HTERT RPE-1 (cell line): ENCODE measurements around the gene ARHGEF17.

Source experiments
- in situ Hi-C: fragments of 300-500 bp; cut with MboI; formaldehyde crosslinking; loops from 4 replicates; pipeline ENCODE4 v1.14.3; 2020; ENCODE audit warnings: low sequenced_read_pairs

The ARHGEF17 gene

DNA sequence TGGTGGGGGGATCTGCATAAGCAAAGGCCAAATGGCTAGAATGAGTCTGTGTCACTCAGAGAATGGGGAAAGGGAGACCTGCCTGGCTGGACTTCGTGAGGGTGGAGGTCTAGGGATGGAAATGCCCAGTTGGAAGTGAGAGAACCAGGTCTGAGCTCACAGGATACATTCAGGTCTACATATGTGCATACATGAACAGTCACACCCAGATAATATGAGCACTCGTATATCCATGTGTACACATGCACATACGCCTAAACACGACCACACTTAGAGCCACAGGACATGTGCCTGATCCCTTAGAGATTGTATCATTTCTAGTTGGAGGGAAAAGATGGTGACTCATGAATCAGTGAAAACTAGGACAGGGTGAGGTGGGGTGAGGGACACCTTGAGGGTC lies 47.0 kb downstream of the ARHGEF17 start:
- in situ Hi-C loops, result no loop called here

DNA sequence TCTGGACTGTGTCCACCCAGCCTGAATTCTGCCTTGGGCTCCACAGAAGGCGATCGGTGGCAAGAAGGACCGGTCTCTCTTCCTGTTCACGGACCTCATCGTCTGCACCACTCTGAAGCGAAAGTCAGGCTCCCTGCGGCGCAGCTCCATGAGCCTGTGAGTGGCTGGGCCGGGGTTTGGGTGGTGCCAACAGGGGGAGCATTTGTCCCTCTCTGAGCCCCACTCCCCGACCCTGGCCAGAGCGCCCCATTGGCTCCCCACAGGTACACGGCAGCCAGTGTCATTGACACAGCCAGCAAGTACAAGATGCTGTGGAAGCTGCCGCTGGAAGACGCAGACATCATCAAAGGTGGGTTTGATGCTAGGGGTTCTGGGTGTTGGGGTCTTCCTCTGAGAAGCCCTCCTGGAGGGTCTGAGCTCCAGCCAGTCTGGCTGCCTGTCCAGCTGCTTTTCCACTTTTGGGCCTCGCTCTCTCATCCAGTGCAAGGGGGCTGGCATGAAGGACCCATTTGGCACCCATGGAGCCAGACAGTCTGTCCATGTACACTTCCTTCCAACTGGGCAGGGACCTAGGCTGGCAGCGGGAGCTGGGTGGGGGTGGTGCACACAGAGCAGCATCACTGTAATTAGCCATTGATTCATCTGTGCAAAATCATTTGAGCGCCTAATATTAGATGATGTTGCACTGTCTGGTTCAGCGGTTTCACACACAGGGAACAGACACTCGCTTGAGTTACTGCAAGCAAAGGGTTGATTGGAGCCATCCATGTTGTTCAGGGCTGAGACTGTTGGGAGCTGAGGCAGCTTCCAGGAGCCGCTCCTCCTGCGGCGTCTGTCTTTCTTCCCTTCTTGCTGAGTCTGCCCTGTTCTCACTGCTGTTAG lies 49.1 kb downstream of the ARHGEF17 start:
- in situ Hi-C loops, result no loop called here

DNA sequence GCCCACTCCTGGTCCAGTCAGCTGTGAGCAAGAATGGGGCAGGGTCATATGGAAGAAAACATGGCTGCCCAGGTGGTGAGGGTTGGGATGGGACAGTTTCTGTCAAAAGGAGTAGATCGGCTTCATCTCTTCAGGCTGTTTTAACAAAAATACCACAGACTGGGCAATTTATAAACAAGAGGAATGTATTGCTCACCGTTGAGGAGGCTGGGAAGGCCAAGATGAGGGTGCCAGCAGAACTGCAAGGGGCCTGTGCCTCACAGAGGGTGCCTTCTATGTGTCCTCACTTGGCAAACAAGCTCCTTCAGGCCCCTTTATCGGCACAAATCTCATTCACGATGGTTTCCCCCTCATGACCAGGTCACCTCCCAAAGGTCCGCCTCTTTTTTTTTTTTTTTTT lies 50.0 kb downstream of the ARHGEF17 start:
- in situ Hi-C loops, result no loop called here

DNA sequence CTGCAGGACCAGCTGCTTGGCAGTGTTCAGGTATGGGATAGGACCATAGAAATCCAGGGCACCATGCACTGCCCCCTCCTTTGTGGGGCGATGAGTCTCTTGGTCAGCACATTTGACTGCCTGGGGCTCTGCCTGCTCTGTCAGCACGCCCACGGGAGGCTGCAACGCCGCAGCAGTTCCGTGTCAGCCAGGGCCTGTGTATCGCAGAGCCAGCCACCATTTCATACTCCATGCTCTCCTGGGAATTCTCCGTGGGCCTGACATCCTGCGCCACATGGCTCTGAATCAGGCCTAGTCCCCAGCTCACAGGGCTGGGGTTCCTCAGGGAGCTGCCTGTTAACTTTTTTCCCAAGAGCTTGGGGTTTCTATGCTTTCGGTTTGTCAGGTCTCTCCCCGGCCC lies 51.3 kb downstream of the ARHGEF17 start:
- in situ Hi-C loops, result no loop called here

DNA sequence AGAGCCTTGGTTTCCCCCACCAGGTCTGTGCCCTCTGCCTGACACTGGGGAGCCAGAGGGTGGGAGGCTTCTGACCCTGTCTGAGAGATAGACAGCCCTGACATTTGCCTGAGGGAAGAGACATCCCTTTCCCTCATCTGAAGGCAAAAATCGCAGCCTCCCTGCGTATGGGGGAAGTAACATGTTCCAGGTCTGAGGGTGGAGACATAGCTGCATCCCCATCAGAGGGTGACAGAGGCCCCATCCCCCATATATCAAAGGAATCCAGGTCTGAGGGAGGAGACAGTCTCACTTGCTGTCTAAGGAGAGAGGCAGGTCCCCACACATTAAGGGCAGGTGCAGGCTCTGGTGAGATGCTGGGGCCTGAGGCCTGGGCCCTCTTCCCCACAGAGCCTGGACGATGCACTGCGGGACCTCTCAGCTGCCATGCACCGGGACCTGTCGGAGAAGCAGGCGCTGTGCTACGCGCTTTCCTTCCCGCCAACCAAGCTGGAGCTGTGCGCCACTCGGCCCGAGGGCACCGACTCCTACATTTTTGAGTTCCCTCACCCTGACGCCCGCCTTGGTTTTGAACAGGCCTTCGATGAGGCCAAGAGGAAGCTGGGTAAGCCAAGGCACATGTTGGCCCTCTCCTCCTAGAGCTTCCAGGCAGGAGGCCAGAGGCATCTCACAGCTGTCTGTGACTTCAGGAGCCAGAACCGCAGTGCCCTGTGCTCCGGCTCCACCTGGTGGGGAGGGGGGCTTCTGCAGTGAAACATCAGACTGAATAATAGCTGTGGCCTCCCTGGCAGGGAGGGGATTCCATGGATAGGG lies 52.1 kb downstream of the ARHGEF17 start:
- in situ Hi-C loops, result no loop called here

DNA sequence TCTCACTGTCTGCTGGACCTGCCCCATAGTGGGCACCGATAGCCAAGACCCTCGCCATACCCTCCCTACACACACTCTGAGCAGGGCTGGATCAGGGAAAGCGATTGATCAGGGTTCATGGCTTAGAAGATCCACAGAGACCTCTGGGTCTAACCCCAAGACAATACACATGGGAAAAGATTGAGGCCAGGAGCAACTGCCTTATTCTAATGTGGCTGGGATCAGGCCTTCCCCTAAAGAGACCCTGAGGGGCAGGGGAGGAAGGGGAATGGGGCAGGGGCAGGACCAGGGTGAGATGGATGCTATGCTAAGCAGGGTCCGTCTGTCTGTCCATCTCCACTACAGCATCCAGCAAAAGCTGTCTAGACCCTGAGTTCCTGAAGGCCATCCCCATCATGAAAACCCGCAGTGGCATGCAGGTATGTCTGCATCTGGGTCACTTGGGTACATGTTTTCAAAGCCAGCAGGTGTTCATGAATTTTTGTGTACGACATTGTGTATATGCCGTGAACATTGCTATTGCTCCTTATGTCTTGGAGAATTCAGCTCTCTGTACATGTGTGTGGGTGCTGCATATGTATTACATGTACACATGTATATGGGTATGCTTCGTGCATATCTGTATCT lies 52.8 kb downstream of the ARHGEF17 start:
- in situ Hi-C loops, result no loop called here

DNA sequence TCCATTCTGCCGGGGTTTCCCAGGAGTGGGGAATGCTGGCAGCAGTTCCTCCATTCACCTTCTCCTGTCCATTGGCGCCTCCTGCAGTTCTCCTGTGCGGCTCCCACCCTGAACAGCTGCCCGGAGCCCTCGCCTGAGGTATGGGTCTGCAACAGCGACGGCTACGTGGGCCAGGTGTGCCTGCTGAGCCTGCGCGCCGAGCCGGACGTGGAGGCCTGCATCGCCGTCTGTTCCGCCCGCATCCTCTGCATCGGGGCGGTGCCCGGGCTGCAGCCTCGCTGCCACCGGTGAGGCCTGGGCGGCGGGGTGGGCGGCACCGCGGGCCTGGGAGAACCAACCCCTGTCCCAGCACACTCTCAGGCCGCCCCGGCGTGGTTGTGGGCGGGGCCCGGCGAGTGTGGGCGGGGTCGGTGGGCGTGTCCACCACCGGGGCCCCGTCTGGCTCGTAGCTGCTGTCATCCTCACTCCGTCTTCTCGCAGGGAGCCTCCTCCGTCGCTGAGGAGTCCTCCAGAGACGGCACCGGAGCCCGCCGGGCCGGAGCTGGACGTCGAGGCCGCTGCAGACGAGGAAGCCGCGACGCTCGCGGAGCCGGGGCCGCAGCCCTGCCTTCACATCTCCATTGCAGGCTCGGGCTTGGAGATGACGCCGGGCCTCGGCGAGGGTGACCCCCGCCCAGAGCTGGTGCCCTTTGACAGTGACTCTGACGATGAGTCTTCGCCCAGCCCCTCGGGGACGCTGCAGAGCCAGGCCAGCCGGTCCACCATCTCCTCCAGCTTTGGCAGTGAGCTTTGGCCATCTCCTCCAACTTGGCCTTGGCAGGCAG lies 54.1 kb downstream of the ARHGEF17 start:
- in situ Hi-C loops, result no loop called here

DNA sequence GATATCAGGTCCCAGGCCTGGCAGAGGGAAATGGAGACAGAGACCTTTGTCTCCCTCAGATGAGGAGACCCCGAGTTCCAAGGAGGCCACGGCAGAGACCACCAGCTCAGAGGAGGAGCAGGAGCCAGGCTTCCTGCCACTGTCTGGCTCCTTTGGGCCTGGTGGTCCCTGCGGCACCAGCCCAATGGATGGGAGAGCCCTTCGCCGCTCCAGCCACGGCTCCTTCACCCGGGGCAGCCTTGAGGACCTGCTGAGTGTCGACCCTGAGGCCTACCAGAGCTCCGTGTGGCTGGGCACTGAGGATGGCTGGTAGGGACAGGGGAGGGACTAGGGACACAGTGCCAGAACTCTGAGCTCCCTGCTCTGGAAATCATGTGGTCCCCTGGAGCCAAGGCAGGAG lies 55.1 kb downstream of the ARHGEF17 start:
- in situ Hi-C loops, result no loop called here

DNA sequence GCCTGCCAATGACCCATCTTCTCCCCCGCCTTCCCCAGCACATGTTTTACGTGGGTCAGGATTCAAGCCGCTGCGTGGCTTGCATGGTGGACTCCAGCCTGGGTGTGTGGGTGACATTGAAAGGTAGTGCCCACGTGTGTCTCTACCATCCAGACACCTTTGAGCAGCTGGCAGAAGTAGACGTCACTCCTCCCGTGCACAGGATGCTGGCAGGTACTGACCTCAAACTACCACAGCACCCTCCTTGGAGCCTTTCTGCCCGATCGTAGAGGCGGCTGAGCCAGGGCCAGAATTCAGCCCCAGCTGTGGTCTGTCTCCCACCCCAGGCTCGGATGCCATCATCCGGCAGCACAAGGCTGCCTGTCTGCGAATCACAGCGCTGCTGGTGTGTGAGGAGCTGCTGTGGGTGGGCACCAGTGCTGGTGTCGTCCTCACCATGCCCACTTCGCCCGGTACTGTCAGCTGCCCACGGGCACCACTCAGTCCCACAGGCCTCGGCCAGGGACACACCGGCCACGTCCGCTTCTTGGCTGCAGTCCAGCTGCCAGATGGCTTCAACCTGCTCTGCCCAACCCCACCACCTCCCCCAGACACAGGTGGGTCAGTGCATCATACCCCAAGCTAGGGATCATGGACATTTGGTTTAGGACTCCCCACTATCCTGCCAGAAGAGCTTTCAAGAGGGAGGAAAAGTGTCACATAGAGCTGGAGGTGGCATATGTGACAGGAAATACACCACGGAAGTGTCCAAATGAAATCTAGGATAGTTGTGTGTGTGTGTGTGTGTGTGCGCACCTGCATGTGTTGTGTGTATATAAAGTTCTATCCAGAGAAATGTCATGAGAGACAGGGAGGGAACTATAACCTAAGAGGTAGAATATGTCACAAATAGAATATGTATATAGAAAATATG lies 57.5 kb downstream of the ARHGEF17 start:
- in situ Hi-C loops, result no loop called here

DNA sequence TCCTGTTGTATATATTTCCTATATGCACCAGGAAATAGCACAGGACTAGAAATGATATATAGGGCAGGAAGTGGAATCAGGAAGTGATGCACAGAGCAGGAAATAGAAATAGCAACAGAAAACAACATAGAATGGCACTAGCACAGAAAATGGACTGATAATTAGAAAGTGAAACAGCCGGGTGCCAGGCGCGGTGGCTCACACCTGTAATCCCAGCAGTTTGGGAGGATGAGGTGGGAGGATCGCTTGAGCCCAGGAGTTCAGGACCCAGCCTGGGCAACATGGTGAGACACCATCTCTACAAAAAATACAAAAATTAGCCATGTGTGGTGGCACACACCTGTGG lies 58.2 kb downstream of the ARHGEF17 start:
- in situ Hi-C loops, result no loop called here

DNA sequence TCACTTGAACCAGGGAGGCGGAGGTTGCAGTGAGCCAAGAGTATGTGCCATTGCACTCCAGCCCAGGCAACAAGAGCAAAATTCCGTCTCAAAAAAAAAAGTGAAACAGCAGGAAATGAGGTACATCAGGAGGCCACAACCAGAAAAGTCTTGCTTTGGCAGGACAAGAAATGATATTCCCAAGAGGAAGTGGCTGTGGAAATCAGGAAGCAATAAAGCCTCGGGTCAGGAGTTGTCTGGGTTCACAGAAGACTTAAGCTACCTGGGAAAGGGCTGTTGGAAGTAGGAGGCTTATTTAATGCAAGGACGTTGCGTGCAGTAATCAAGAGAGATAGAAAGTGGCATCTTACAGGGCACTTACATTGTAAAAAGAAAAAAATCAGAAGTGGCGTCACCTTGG lies 58.9 kb downstream of the ARHGEF17 start:
- in situ Hi-C loops, result no loop called here

DNA sequence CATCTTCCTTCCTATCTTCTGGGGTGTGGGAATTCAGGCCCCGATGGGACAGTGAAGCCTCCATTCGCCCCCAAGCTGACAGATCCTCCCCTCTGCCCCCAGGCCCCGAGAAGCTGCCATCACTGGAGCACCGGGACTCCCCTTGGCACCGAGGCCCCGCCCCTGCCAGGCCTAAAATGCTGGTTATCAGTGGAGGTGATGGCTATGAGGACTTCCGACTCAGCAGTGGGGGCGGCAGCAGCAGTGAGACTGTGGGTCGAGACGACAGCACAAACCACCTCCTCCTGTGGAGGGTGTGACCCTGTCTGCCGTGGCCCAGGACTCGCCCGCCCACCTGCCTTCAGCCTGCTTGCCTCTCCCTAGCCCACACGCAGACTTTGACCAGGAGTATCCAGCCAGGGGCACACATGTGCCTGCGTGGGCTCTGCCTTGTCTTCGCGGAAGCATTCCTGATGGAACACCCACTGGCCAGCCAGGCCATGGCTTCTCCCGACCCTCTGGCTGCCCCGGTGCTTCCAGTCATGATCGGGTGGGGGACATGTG lies 59.5 kb downstream of the ARHGEF17 start:
- in situ Hi-C loops, result no loop called here

DNA sequence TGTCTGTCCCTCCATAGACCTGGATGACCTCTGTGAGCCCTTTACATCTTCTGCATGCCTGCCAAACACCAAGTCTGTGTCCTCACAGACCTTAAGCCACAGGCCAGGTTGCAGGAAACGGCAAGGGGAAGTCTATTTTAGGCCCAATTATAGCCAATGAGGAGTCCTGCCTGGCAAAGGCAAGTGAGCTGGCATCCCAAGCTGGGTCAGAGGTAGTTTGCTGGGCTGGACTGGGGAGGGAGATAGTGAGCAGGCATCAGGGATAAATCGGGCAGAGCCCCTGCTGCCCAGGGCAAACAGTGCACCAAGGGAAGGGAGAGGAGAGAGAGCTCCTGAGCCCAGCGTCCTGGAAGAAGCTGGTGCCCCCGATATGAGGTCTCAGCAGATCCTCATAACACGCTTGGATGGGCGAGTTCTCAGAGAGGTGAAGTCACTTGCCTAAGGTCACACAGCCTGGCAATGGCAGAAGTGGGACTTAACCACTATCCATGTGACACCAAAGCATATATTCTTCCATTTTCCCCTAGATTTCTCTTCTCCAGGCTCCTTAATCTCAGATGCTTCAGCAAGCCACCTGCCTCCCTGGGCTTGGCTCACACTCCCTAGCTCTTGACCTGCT lies 64.4 kb downstream of the ARHGEF17 start:
- in situ Hi-C loops, result no loop called here

DNA sequence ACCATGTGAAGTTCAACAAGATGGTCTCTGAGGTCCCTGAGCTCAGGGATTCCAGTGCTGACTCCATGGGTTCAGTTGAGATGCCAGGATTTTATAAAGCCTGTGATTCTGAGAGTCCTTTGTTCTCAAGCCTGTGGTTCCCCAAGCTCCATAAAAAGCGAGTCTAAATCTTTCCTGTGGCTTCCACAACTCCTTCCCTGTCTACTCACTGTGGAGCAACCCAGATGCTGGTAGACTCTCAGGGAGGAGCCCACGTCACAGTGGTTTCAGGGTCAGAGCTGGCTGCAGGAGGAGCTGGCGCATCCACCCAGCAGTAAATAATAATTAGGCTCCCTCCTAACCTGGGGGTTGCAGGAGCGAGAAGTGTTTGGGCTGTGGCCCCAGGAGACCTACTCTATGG lies 66.1 kb downstream of the ARHGEF17 start:
- in situ Hi-C loops, result no loop called here

DNA sequence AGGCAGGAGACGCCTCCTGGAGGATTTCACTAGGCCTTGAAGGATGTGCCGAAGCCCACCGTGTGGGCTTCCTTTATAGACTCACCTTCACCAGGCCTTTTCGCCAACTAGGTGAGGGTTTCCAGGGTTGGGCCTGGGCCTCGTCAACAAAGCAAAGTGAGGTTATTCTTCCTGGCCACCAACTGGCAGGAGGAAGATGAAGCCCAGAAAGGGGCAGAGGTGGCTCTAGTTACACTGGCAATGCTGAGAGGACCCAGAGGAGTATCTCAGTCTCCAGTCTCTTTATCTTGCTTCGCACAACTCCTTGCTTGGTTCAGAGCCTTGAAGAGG lies 67.7 kb downstream of the ARHGEF17 start:
- in situ Hi-C loops, result no loop called here

DNA sequence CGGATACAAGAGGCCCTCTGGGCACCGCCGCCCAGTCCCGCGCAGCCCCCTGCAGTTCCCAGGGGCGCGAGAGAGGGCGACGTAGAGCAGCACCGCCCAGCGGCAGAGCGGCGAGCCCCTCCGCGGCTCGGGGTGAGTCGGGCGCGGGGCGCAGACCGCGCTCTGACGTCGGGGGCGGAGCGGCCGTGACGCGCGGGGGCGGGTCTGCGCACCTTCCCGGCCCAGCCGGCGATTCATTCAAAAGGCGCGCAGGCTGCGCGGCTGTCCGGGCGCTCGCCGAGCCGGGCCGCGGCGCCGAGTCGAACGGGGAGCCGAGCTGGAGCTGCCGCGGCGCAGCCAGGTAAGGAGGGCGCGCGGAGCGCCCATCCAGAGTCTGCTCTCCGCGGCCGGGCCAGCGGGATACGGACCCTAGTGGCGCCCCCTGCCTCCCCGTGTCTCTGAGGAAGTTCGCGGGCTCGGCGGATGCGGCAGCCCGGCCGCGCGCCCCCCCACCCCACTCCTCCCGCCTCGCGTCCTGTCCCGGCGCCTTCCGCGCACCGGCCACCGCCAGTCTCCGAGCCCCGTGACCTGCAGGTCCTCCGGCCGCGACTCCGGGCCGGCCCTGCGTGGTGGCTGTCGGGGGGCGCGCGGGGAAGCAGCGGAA lies 68.2 kb downstream of the ARHGEF17 start, which contains the start of gene RELT:
TSS of gene RELT (plus strand) at position 240 of the 643 bp plus-strand sequence. CDS start 12,738 bp downstream, outside the sequence.
- in situ Hi-C loops, result no loop called here

DNA sequence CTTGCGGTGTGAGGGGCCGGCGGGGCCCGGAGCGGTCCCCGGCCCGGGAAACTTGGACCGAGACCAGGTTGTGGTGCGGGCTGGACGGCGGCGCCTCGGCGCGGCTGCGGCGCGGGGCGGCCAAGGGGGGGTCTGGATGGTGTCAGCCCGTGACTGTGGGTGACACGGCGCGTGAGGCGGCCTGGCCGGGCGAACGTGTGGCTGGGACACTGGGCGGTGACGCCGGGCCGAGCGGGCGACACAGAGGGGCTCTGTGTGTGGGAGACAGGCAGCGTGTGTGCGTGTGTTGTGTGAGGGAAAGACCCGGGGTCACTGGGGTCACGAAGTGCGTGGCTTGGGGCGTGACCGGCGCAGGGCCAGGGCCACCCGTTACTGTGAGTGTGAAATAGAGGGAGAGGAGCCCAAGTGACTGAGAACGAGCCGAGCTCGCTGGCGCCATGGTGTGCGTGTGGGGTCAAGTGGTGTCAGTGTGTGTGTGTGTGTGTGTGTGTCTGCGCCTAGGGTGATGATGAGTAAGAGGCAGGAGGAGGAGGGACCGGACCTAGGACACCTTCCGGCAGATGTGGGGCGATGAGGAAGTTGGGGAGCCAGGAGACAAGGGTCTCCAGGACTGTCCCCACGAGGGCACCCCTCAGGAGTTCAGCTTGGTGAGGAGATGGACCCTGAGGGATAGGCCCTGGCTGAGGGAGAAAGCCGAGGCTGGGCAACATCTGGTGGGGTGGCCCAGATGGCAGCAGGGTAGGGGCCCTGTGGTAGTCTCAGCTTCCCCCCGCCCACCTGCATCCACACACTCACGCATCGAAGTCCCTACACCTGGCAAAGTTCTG lies 68.9 kb downstream of the ARHGEF17 start:
- in situ Hi-C loops, result no loop called here
